Neuronal stem cell (in vitro differentiated cells): ENCODE measurements around the gene B4GALT6.

ENCODE experiments used
- DNase-seq: peaks from one replicate; pipeline ENCODE4 v3.0.0-alpha.2; 2013; ENCODE audit warnings: low spot score
- H2AFZ ChIP-seq: one replicate; pipeline ENCODE4 v1.6.1; 2013; ENCODE audit warnings: mild to moderate bottlenecking, low read length, inconsistent platforms
- H2AK5ac ChIP-seq: 2 replicates; pipeline ENCODE4 v1.6.1; 2013; ENCODE audit warnings: low read depth, mild to moderate bottlenecking, inconsistent platforms, low read length, moderate library complexity, mixed read lengths
- H2BK120ac ChIP-seq: 2 replicates; pipeline ENCODE4 v1.6.1; 2013; ENCODE audit warnings: low read depth, mild to moderate bottlenecking, inconsistent platforms, low read length, moderate library complexity, mixed read lengths
- H2BK12ac ChIP-seq: one replicate; pipeline ENCODE4 v1.6.1; 2013; ENCODE audit warnings: low read length, inconsistent platforms
- H2BK15ac ChIP-seq: 2 replicates; pipeline ENCODE4 v1.6.1; 2013; ENCODE audit warnings: mild to moderate bottlenecking, low read length, inconsistent platforms, mixed read lengths
- H2BK5ac ChIP-seq: one replicate; pipeline ENCODE4 v1.6.1; 2013; ENCODE audit warnings: inconsistent platforms, mild to moderate bottlenecking, low read length, moderate library complexity
- H3K14ac ChIP-seq: one replicate; pipeline ENCODE4 v1.6.1; 2013; ENCODE audit warnings: low read length, inconsistent platforms
- H3K18ac ChIP-seq: 2 replicates; pipeline ENCODE4 v1.6.1; 2013; ENCODE audit warnings: low read length, inconsistent platforms
- H3K23ac ChIP-seq: 2 replicates; pipeline ENCODE4 v1.6.1; 2013; ENCODE audit warnings: low read depth, mild to moderate bottlenecking, mixed read lengths, low read length, inconsistent platforms; ENCODE audit not compliant: poor library complexity
- H3K27ac ChIP-seq: replicated peaks from 3 replicates; pipeline ENCODE4 v1.5.1; 2013; ENCODE audit warnings: low read length, inconsistent platforms
- H3K27me3 ChIP-seq, 3 experiments: 2 replicates each; pipeline ENCODE4 v1.6.1; 2013; ENCODE audit warnings: low read length in 3 of 3, mild to moderate bottlenecking in 2 of 3, inconsistent platforms in 1 of 3, low read depth in 1 of 3, mixed read lengths in 1 of 3, moderate library complexity in 1 of 3; ENCODE audit not compliant: control insufficient read depth in 3 of 3, insufficient read depth in 3 of 3
- H3K36me3 ChIP-seq, 2 donors: replicated peaks in 1 of 2; 2 replicates each; pipeline ENCODE4 v1.6.1; 2013; ENCODE audit warnings: low read length in 2 of 2; ENCODE audit not compliant: control insufficient read depth in 2 of 2, insufficient read depth in 2 of 2
- H3K4ac ChIP-seq: 2 replicates; pipeline ENCODE4 v1.6.1; 2013; ENCODE audit warnings: inconsistent platforms, mild to moderate bottlenecking, low read length, moderate library complexity
- H3K4me1 ChIP-seq, 2 donors: 1 replicate in 1 of 2; 2 replicates in 1 of 2; pipeline ENCODE4 v1.6.1; 2013; ENCODE audit warnings: low read length in 2 of 2, low read depth in 1 of 2; ENCODE audit not compliant: control insufficient read depth in 2 of 2, insufficient read depth in 1 of 2
- H3K4me2 ChIP-seq: one replicate; pipeline ENCODE4 v1.6.1; 2013; ENCODE audit warnings: mild to moderate bottlenecking, low read length, inconsistent platforms; ENCODE audit not compliant: insufficient read depth, poor library complexity, severe bottlenecking
- H3K4me3 ChIP-seq, 2 donors: 2 replicates each; pipeline ENCODE4 v1.5.1; 2013; ENCODE audit warnings: low read length in 2 of 2, mild to moderate bottlenecking in 2 of 2, inconsistent platforms in 1 of 2, moderate library complexity in 1 of 2
- H3K79me1 ChIP-seq: one replicate; pipeline ENCODE4 v1.6.1; 2013; ENCODE audit warnings: low read depth, mild to moderate bottlenecking, inconsistent platforms, low read length, moderate library complexity
- H3K9ac ChIP-seq: one replicate; pipeline ENCODE4 v1.6.1; 2013; ENCODE audit warnings: mild to moderate bottlenecking, low read depth, low read length, inconsistent platforms; ENCODE audit not compliant: poor library complexity
- H3K9me3 ChIP-seq, 2 donors: replicated peaks in 1 of 2; 2 replicates each; pipeline versions ENCODE3 to v1.6.1; 2013; ENCODE audit warnings: low read length in 2 of 2, mild to moderate bottlenecking in 2 of 2, inconsistent platforms in 1 of 2, low read depth in 1 of 2, mixed read lengths in 1 of 2, moderate library complexity in 1 of 2; ENCODE audit not compliant: control insufficient read depth in 2 of 2, insufficient read depth in 1 of 2
- H4K8ac ChIP-seq: one replicate; pipeline ENCODE4 v1.6.1; 2013; ENCODE audit warnings: low read depth, mild to moderate bottlenecking, inconsistent platforms, low read length, moderate library complexity
- H4K91ac ChIP-seq: one replicate; pipeline ENCODE4 v1.6.1; 2013; ENCODE audit warnings: low read length, low read depth, mild to moderate bottlenecking, inconsistent platforms; ENCODE audit not compliant: poor library complexity
- WGBS, 2 donors: extraction: QIAGEN DNeasy Blood & Tissue Kit; methylation state at CpG; one replicate each; pipeline ENCODE4 v1.1.7; 2013; ENCODE audit warnings: missing lambda C conversion rate in 2 of 2, mixed read lengths in 1 of 2; ENCODE audit not compliant: insufficient read length in 2 of 2, insufficient replicate concordance in 1 of 2; ENCODE audit errors: extremely low coverage in 2 of 2; 5-methylcytosine and 5-hydroxymethylcytosine counted together

B4GALT6 gene

GRCh38 chr18:31618801-31619200 lies 65.6 kb downstream of the B4GALT6 start:
- H3K23ac ChIP-seq, result no peak overlapping the region
- H2BK15ac ChIP-seq, result no peak overlapping the region
- no peak overlapping the region for H2AK5ac ChIP-seq
- H4K91ac ChIP-seq, result no peak overlapping the region
- no peak overlapping the region for H3K9ac ChIP-seq
- H3K4me1 ChIP-seq, result no peaks in the 10 kb centered on the region
- no peaks in the 10 kb centered on the region for H3K27me3 ChIP-seq
- H3K4me3 ChIP-seq, result no peak overlapping the region
- no peak for DNase-seq
- no peak overlapping the region for H3K4me2 ChIP-seq
- no peak overlapping the region for H2BK12ac ChIP-seq
- H3K9me3 ChIP-seq, result no peaks in the 10 kb centered on the region
- no peak overlapping the region for H4K8ac ChIP-seq
- no peak overlapping the region for H3K27ac ChIP-seq
- no peak overlapping the region for H2AFZ ChIP-seq
- no peaks in the 10 kb centered on the region for H3K79me1 ChIP-seq
- no CpG with 5 or more reads among the region's 5 CpGs for WGBS, 2 donors
- H3K4ac ChIP-seq, result no peak overlapping the region
- H3K18ac ChIP-seq, result no peak overlapping the region
- no peak overlapping the region for H2BK5ac ChIP-seq
- no peak overlapping the region for H2BK120ac ChIP-seq
- no peaks in the 10 kb centered on the region for H3K36me3 ChIP-seq
- no peak overlapping the region for H3K14ac ChIP-seq

- no peak overlapping the region for H2BK15ac ChIP-seq
- H3K4me1 ChIP-seq, result no peaks in the 10 kb centered on the region
- no peak overlapping the region for H3K4ac ChIP-seq
- H3K18ac ChIP-seq, result no peak overlapping the region
- no peak overlapping the region for H4K91ac ChIP-seq
- H3K23ac ChIP-seq, result no peak overlapping the region
- no CpG with 5 or more reads among the region's 5 CpGs for WGBS, 2 donors
- H3K9ac ChIP-seq, result no peak overlapping the region
- no peak overlapping the region for H2AK5ac ChIP-seq
- H3K9me3 ChIP-seq, result no peaks in the 10 kb centered on the region
- DNase-seq, result no peak
- no peaks in the 10 kb centered on the region for H3K36me3 ChIP-seq
- H3K4me2 ChIP-seq, result no peak overlapping the region
- no peak overlapping the region for H3K14ac ChIP-seq
- H4K8ac ChIP-seq, result no peak overlapping the region
- H3K4me3 ChIP-seq, result no peak overlapping the region
- no peak overlapping the region for H3K27ac ChIP-seq
- H2BK120ac ChIP-seq, result no peak overlapping the region
- H3K27me3 ChIP-seq, result no peaks in the 10 kb centered on the region
- H2BK5ac ChIP-seq, result no peak overlapping the region
- no peak overlapping the region for H2BK12ac ChIP-seq
- no peak overlapping the region for H2AFZ ChIP-seq
- no peaks in the 10 kb centered on the region for H3K79me1 ChIP-seq
Measured at GRCh38 chr18:31617031-31617717, 67.2 kb downstream of the B4GALT6 start.

- H2AFZ ChIP-seq, result no peak overlapping the region
- no peak overlapping the region for H3K18ac ChIP-seq
- no peaks in the 10 kb centered on the region for H3K4me1 ChIP-seq
- H3K4me3 ChIP-seq, result no peak overlapping the region
- WGBS, 2 donors, result no CpG with 5 or more reads among the region's 4 CpGs
- no peak overlapping the region for H2BK12ac ChIP-seq
- H2AK5ac ChIP-seq, result no peak overlapping the region
- H3K79me1 ChIP-seq, result no peaks in the 10 kb centered on the region
- no peak overlapping the region for H3K4me2 ChIP-seq
- no peaks in the 10 kb centered on the region for H3K27me3 ChIP-seq
- H4K91ac ChIP-seq, result no peak overlapping the region
- H2BK120ac ChIP-seq, result no peak overlapping the region
- no peak overlapping the region for H3K14ac ChIP-seq
- no peak overlapping the region for H4K8ac ChIP-seq
- no peak overlapping the region for H3K4ac ChIP-seq
- H3K36me3 ChIP-seq, result no peaks in the 10 kb centered on the region
- no peak for DNase-seq
- no peak overlapping the region for H3K9ac ChIP-seq
- no peaks in the 10 kb centered on the region for H3K9me3 ChIP-seq
- H2BK5ac ChIP-seq, result no peak overlapping the region
- no peak overlapping the region for H3K27ac ChIP-seq
- H2BK15ac ChIP-seq, result no peak overlapping the region
- no peak overlapping the region for H3K23ac ChIP-seq
Measured at GRCh38 chr18:31616586-31616985, 67.8 kb downstream of the B4GALT6 start.

GRCh38 chr18:31614044-31614443 lies 70.3 kb downstream of the B4GALT6 start:
- Histone ChIP-seq H3K9ac (no peak overlapping the region), H3K4ac (no peak overlapping the region), H2BK15ac (no peak overlapping the region), H3K23ac (no peak overlapping the region), H2AK5ac (no peak overlapping the region), H2AFZ (no peak overlapping the region), H4K8ac (no peak overlapping the region), H2BK12ac (no peak overlapping the region), H2BK120ac (no peak overlapping the region), H3K36me3 (no peaks in the 10 kb centered on the region), H3K18ac (no peak overlapping the region), H3K14ac (no peak overlapping the region), H3K4me3 (no peak overlapping the region), H3K27ac (no peak overlapping the region), H3K4me1 (no peaks in the 10 kb centered on the region), H4K91ac (no peak overlapping the region), H2BK5ac (no peak overlapping the region), H3K79me1 (no peaks in the 10 kb centered on the region), H3K9me3 (no peaks in the 10 kb centered on the region), H3K4me2 (no peak overlapping the region), H3K27me3 (no peaks in the 10 kb centered on the region)
- 100% methylated on average over 1 of the region's 2 CpGs; no CpG with 5 or more reads in 1 of the 2 donors for WGBS, 2 donors
- DNase-seq, result no peak
